HG03064 (cell line): ENCODE measurements around the gene MED22.
A peak's percentile ranks its signal among the peaks of the same experiment; 100 is the strongest.
"Not testable (repeated sequence)": the region's sequence is repeated elsewhere in the genome, so short reads cannot be mapped to it uniquely, and the experiment has no call there.

Source experiments
- ATAC-seq: cut with Tn5 transposase; IDR thresholded peaks from one replicate; pipeline ENCODE4 v1.9.1; 2021; ENCODE audit warnings: low read depth; ENCODE audit not compliant: unreplicated experiment

MED22 gene

GRCh38 chr9:133377280-133377679 is 29.3 kb upstream of the MED22 start:
- ATAC-seq = not testable (repeated sequence)

- peak; percentile 81 for ATAC-seq
These were observed 28.1 kb upstream of the MED22 start, which contains the start of the genes STKLD1 and SURF4 for GRCh38 chr9:133375724-133376654. Gene STKLD1, plus strand, starts transcription at chr9:133376366. Its CDS starts 108 bp downstream, at chr9:133376474. Gene SURF4, minus strand, starts transcription at chr9:133376060. Its CDS starts 91 bp downstream, at chr9:133375969.

DNA sequence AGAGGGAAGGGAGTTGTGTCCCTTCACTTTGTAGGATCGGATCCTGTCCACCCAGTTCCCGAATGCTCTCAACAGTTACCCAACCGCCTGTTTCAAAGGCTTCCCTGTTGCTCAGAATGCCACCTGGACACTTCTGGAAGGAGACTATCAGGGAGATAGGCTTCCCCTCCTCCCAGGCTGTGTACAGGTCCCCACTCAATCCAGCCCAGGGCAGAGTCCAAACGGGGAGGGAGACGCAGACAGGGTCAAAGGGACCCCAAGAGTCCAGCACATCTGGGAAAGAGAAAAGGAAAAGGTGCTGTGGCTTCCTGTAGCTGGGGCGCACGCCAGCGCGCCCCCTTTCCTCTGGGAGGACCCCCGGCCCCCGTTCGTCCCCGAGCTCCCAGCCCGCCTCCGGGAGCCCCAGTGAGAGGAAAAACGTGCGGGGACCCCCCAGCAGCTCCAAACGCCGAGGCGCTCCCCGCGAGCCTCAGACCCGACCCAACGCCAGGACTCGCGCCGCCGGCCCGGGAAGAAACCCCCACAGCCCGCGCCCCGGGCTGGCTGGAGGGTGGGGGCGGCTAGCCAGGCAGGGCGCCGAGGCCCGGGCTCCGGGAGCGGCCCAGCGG is 27.3 kb upstream of the MED22 start:
- ATAC-seq = peak; percentile 7

DNA sequence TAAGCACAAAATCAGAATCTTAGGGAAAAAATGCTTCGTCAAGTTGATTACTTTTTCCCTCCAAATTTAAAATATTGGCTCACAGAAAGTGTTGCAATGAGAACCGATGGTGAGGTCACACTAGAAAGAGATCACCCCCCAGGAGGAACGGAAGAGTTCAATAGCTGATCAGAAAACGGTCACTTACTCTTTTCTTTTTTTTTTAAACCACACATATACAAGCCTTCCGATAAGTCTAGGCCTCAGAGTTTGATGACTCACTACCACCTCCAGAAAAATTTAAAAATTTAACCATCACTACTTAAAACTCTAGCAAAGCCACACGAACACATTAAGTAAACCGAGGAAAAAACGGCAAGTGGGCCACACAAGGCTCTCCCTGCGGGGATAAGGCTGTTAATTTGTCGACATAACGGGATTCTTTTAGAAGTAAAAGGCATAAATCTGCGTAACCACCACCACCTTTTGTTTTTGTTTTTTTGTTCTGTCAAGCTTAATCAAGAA is 26.7 kb upstream of the MED22 start:
- no peak for ATAC-seq

- no peak for ATAC-seq
These were observed 24.2 kb upstream of the MED22 start for GRCh38 chr9:133372144-133372543.

- no peak for ATAC-seq
These were observed 23.4 kb upstream of the MED22 start for GRCh38 chr9:133371261-133371711.

DNA sequence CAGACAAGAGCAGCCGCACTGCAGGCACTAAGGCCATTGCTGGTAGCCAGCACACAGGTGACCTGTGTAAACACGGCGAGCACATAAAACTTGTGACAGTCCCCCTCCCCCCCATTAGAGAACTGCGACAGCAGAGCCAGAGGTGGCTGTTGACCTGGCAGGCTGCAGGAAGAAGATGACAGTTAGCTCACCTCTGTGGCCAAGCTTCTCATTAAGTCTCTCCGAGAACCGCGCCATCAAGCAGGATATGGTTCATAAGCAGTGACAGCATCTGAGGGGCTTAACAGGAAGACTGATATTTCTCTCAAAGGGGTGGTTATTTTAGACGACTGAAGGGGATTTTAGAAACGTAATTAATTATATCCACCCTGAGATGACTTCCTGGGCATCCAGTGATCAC is 22.8 kb upstream of the MED22 start:
- ATAC-seq = no peak

GRCh38 chr9:133369933-133370332 is 22.0 kb upstream of the MED22 start:
- no peak for ATAC-seq

- ATAC-seq = no peak
These were observed 21.5 kb upstream of the MED22 start for GRCh38 chr9:133369422-133369821.

GRCh38 chr9:133368249-133368881 is 20.4 kb upstream of the MED22 start:
- no peak for ATAC-seq

- no peak for ATAC-seq
These were observed 19.8 kb upstream of the MED22 start for GRCh38 chr9:133367778-133368177.

DNA sequence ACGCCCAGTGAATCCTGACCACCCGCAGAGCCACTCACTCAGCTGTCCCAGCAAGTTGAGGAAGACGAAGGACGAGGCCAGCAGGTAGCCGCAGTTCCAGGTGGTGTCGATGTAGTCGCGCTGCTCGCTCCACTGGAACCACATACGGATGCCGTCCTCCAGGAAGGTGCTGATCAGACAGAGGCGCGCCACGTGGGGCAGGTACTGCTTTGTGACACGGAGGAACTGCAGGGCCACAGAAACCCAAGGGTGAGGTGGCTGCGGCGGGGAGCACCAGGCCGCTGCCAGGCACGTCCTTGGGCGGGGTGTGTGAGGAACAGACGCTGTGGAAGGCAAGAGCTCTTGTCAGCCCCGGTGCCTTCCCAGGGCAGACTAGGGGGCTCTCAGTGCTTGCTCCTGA is 19.3 kb upstream of the MED22 start:
- ATAC-seq = no peak

DNA sequence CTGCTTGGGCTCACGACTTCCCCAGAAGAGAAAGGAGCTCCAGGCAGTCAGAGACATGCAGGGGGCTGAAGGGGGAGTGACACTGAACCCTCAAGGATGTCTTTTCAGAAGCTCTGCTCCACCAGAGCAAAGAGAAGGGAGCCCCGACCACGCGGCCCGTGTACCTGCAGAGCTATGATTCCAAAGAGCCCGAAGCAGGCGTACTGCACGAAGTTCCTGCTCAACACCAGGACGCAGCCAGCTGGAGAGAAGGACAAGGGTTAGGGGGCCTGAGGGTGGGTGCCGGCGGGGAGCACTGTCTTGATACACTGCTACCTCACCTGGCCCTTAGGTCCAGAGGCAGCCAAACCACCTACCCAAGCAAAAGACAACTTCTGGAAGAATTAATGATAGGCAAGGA is 18.5 kb upstream of the MED22 start:
- ATAC-seq = no peak

GRCh38 chr9:133362359-133363044 is 14.6 kb upstream of the MED22 start:
- no peak for ATAC-seq

- no peak for ATAC-seq
These were observed 13.7 kb upstream of the MED22 start for GRCh38 chr9:133361507-133362092.

DNA sequence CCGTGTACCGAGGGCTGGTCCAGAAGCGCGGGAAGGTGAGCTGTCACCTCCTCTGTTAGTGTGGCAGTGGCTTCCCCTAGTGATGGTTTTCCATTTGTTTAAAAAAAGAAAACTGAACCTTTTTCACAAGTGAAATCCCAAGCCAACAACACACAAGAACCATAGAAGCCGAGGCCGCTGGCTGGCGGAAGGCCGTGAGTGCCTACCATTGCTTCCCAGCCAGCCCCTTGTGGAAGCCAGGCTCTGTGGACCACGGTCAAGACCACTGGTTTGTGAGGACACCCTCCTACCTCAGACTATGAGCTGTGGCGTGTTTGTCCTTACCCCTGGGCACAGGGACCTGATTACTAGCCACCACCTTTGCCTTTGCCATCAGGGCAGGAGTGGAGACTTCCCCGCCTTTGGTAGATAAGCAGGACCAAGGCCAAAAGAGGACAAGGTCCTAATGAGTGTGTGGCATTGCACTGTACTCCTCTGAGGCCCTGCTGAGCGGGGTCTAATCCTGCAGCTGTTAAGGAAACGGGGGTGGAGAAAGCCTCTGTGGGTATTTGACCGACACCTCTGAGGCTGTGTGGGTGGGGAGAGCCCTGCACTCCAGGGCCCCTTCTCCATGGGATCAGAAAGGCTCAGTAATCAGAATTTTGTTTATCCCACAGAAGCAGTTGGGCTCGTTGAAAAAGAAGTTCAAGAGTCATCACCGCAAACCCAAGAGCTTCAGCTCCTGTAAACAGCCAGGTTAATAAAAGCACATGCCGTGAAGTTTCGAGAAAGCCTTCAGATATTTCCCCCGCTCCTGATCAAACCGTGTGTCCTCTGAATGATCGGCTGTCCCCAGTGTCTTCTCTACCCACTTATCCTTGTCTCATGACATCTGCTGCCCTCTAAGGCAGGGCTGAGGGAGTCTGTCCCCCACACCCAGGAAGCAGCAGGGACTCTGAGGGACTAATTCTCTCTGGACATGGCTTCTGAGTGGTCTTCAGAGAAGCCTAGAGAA is 12.8 kb upstream of the MED22 start:
- ATAC-seq = no peak

- ATAC-seq = no peak
These were observed 11.7 kb upstream of the MED22 start for GRCh38 chr9:133359399-133360175.

DNA sequence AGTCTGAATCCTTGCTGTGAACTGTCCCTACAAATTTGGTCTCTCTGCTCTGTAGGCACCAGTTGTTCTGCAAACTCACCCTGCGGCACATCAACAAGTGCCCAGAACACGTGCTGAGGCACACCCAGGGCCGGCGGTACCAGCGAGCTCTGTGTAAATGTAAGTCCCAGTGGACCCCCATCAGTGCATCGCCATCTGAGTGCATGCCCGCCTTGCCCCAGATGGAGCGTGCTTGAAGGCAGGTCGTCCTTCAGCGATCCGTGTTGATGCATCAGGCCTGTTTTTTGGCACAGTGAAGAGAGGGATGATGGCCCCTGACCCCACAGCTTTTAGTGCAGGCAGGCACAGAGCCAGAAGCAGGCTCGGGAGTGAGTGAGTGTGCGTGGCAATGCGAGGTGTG is 9.7 kb upstream of the MED22 start:
- ATAC-seq = no peak
